GM19025 (cell line): ENCODE results near the gene OPTC.

Experiments
- ATAC-seq: cut with Tn5 transposase; IDR thresholded peaks from one replicate; pipeline ENCODE4 v1.9.1; 2021; ENCODE audit warnings: mild to moderate bottlenecking, low read depth, moderate library complexity; ENCODE audit not compliant: unreplicated experiment

OPTC gene

GRCh38 chr1:203528976-203529835 is 35.3 kb downstream of the OPTC start:
- no peak for ATAC-seq

- ATAC-seq = no peak
These were observed 37.1 kb downstream of the OPTC start for GRCh38 chr1:203531063-203531462.

- ATAC-seq = no peak
These were observed 40.1 kb downstream of the OPTC start for GRCh38 chr1:203534012-203534411.

- ATAC-seq = no peak
These were observed 40.6 kb downstream of the OPTC start for GRCh38 chr1:203534526-203534925.

GRCh38 chr1:203536575-203536974 is 42.6 kb downstream of the OPTC start:
- ATAC-seq = no peak

- no peak for ATAC-seq
These were observed 43.1 kb downstream of the OPTC start for GRCh38 chr1:203536980-203537455.

GRCh38 chr1:203537806-203538464 is 44.0 kb downstream of the OPTC start:
- no peak for ATAC-seq

GRCh38 chr1:203538726-203539125 is 44.8 kb downstream of the OPTC start:
- ATAC-seq = no peak

- no peak for ATAC-seq
These were observed 46.0 kb downstream of the OPTC start for GRCh38 chr1:203539831-203540546.

- no peak for ATAC-seq
These were observed 50.5 kb downstream of the OPTC start for GRCh38 chr1:203544485-203544884.

GRCh38 chr1:203544978-203545816 is 51.2 kb downstream of the OPTC start:
- ATAC-seq = no peak

GRCh38 chr1:203546274-203546673 is 52.3 kb downstream of the OPTC start:
- no peak for ATAC-seq

- no peak for ATAC-seq
These were observed 53.2 kb downstream of the OPTC start for GRCh38 chr1:203547147-203547546.

- ATAC-seq = no peak
These were observed 53.9 kb downstream of the OPTC start for GRCh38 chr1:203547771-203548421.

- ATAC-seq = no peak
These were observed 54.9 kb downstream of the OPTC start for GRCh38 chr1:203548892-203549291.

- no peak for ATAC-seq
These were observed 55.4 kb downstream of the OPTC start for GRCh38 chr1:203549309-203549708.

- no peak for ATAC-seq
These were observed 56.9 kb downstream of the OPTC start for GRCh38 chr1:203550846-203551245.

GRCh38 chr1:203551550-203551949 is 57.6 kb downstream of the OPTC start:
- ATAC-seq = no peak

GRCh38 chr1:203553496-203553895 is 59.5 kb downstream of the OPTC start:
- no peak for ATAC-seq

GRCh38 chr1:203554071-203554470 is 60.1 kb downstream of the OPTC start:
- ATAC-seq = no peak
